Right ventricle myocardium inferior (tissue), 1 donor: ENCODE results near the gene DPP6. TPM values are rescaled to one million over a fixed set of nuclear protein-coding genes. Genes with fewer than 3 reads are reported as not detected.
A peak's percentile ranks its signal among the peaks of the same experiment; 100 is the strongest.

Experiments used
- ATAC-seq: fragments of 200-7000 bp; cut with Tn5 transposase; one replicate; pipeline ENCODE4 v1.9.1; 2020; ENCODE audit warnings: mild to moderate bottlenecking, moderate library complexity
- DNase-seq: peaks from one replicate; pipeline ENCODE4 v3.0.0; 2021; ENCODE audit errors: missing footprints
- intact Hi-C: fragments of 100-400 bp; cut with DNase I; formaldehyde crosslinking; loops from one replicate; pipeline ENCODE4 v1.11.0; 2022
- total RNA-seq: library from RNA; stranded (reverse); fragmentation: NEBNext Ultra II Directional; extraction: Animal tissue kit (Norgen Biotek cat#: 25700); gene quantifications from one replicate; pipeline ENCODE4 v1.2.1, GENCODE V29; 2021
- donor health status: DM: no; HTN: yes; CAD: no; lungs with severe emphysema.

The DPP6 gene
- total RNA-seq, 1 donor from 2014 or later: 0.19 TPM

GRCh38 chr7:154906736-154907355, 854.6 kb downstream of the DPP6 start:
- intact Hi-C loops: no loop called here
- ATAC-seq: no peak
- no peak for DNase-seq

- DNase-seq (no peak), ATAC-seq (no peak)
- intact Hi-C loops: no loop called here
These were observed 855.7 kb downstream of the DPP6 start for GRCh38 chr7:154907651-154908620.

GRCh38 chr7:154909241-154910105, 857.3 kb downstream of the DPP6 start:
- intact Hi-C loops: no loop called here
- ATAC-seq (no peak), DNase-seq (no peak)

GRCh38 chr7:154910125-154910524, 857.9 kb downstream of the DPP6 start:
- ATAC-seq: no peak
- intact Hi-C loops: no loop called here
- no peak for DNase-seq

GRCh38 chr7:154910977-154911376, 858.8 kb downstream of the DPP6 start:
- intact Hi-C loops: no loop called here
- no peak for ATAC-seq

GRCh38 chr7:154911411-154911810, 859.2 kb downstream of the DPP6 start:
- ATAC-seq (no peak), DNase-seq (no peak)
- intact Hi-C loops: no loop called here

More at GRCh38 chr7:154910977-154911376, 858.8 kb downstream of the DPP6 start:
- no peak for DNase-seq

GRCh38 chr7:154911862-154912455, 859.8 kb downstream of the DPP6 start:
- DNase-seq (no peak), ATAC-seq (no peak)

GRCh38 chr7:154912871-154913637, 860.9 kb downstream of the DPP6 start:
- ATAC-seq (no peak), DNase-seq (no peak)
- intact Hi-C loops: no loop called here

More at GRCh38 chr7:154911862-154912455, 859.8 kb downstream of the DPP6 start:
- intact Hi-C loops: no loop called here

- DNase-seq (peak; percentile 90), ATAC-seq (peak; percentile 93)
- intact Hi-C loops: no loop called here
These were observed 861.6 kb downstream of the DPP6 start for GRCh38 chr7:154913638-154914307.

- no peak for ATAC-seq
- intact Hi-C loops: no loop called here
These were observed 862.3 kb downstream of the DPP6 start for GRCh38 chr7:154914308-154914995.

GRCh38 chr7:154914996-154915380, 862.8 kb downstream of the DPP6 start:
- DNase-seq: no peak
- no peak for ATAC-seq
- intact Hi-C loops: no loop called here

More at GRCh38 chr7:154914308-154914995, 862.3 kb downstream of the DPP6 start:
- no peak for DNase-seq

GRCh38 chr7:154915600-154915999, 863.4 kb downstream of the DPP6 start:
- intact Hi-C loops: no loop called here
- DNase-seq (no peak), ATAC-seq (no peak)

GRCh38 chr7:154916381-154916780, 864.2 kb downstream of the DPP6 start:
- intact Hi-C loops: no loop called here
- ATAC-seq: no peak

GRCh38 chr7:154916856-154917807, 864.9 kb downstream of the DPP6 start:
- no peak for DNase-seq
- intact Hi-C loops: no loop called here
- ATAC-seq: no peak

More at GRCh38 chr7:154916381-154916780, 864.2 kb downstream of the DPP6 start:
- DNase-seq: no peak

GRCh38 chr7:154917808-154918160, 865.6 kb downstream of the DPP6 start:
- ATAC-seq (no peak), DNase-seq (no peak)
- intact Hi-C loops: no loop called here

GRCh38 chr7:154918266-154918665, 866.1 kb downstream of the DPP6 start:
- intact Hi-C loops: no loop called here
- ATAC-seq: no peak
- DNase-seq: no peak
